Measurements from ENCODE around the gene PVRIG. TPM values are rescaled to one million over a fixed set of nuclear protein-coding genes. Genes with fewer than 3 reads are reported as not detected.
"Not testable (repeated sequence)": the region's sequence is repeated elsewhere in the genome, so short reads cannot be mapped to it uniquely, and the experiment has no call there.

Gene PVRIG
- total RNA-seq, 2 donors from 2014 or later, result 1.1 TPM; not detected in 1

DNA sequence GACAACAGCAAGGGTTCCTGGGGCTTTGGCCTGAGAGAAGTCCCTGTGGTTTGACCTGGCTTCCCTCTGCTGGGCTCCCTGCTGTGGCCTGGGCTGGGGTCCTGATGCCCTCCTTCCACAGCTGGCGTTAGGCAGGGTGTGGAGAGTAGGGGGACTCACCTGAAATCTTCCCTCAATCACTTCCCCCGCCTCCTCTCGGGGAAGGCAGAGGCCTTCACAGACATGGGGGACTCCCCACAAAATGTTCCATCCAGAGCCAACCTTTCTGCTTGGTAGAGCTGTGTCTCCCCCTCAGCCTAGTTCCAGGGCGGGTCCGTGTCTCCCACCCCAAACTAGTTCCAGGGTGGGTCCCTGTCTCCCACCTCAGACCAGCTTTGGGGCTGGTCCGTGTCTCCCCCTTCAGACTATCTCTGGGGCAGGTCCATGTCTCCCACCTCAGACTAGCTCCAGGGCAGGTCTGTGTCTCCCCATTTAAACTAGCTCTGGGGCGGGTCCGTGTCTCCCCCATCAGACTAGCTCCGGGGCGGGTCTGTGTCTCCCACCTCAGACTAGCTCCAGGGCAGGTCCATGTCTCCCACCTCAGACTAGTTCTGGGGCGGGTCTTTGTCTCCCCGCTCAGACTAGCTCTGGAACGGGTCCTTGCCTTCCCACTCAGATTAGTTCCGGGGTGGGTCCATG, 2.2 kb downstream of the PVRIG start:
- ATAC-seq (no peak), DNase-seq (no peak)
- intact Hi-C loops (cut with DNase I, micrococcal nuclease), result no loop called here

GRCh38 chr7:100222445-100223132, 2.8 kb downstream of the PVRIG start:
- no peak for DNase-seq
- ATAC-seq, result no peak
- intact Hi-C loops (cut with DNase I, micrococcal nuclease), result no loop called here

GRCh38 chr7:100223376-100223927, 3.7 kb downstream of the PVRIG start:
- intact Hi-C loops (cut with DNase I, micrococcal nuclease); ATAC-seq: not testable (repeated sequence)

GRCh38 chr7:100224891-100225290, 5.1 kb downstream of the PVRIG start:
- intact Hi-C loops (cut with DNase I, micrococcal nuclease); DNase-seq: not testable (repeated sequence)

More at GRCh38 chr7:100223376-100223927, 3.7 kb downstream of the PVRIG start:
- DNase-seq, result not testable (repeated sequence)

GRCh38 chr7:100234660-100235317, 15.0 kb downstream of the PVRIG start:
- ATAC-seq; intact Hi-C loops (cut with DNase I, micrococcal nuclease): not testable (repeated sequence)

More at GRCh38 chr7:100224891-100225290, 5.1 kb downstream of the PVRIG start:
- not testable (repeated sequence) for ATAC-seq

GRCh38 chr7:100239975-100240374, 20.2 kb downstream of the PVRIG start:
- intact Hi-C loops (cut with DNase I, micrococcal nuclease); DNase-seq; ATAC-seq: not testable (repeated sequence)

More at GRCh38 chr7:100234660-100235317, 15.0 kb downstream of the PVRIG start:
- DNase-seq, result not testable (repeated sequence)

DNA sequence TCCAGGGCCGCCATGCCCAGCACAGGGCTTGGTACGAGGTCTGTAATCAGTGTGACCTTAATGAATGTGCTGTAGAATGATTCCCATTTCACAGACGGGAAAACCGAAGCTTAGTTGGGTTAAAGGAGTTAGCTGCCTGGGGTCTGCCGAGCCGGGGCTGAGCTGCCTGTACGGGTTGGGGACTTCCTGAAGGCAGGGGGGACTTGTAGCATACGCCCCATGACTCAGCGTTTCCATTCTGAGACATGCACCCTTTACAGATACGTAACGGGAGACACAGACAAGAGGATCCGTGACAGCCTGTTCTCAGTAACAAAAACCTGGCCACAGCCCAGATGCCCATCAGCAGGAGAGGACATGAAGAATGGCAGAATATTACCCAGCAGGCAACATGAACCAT, 23.6 kb downstream of the PVRIG start:
- ATAC-seq; intact Hi-C loops (cut with DNase I, micrococcal nuclease); DNase-seq: not testable (repeated sequence)

- intact Hi-C loops (cut with DNase I, micrococcal nuclease); ATAC-seq: not testable (repeated sequence)
These were observed 25.3 kb downstream of the PVRIG start for GRCh38 chr7:100244988-100245605.

DNA sequence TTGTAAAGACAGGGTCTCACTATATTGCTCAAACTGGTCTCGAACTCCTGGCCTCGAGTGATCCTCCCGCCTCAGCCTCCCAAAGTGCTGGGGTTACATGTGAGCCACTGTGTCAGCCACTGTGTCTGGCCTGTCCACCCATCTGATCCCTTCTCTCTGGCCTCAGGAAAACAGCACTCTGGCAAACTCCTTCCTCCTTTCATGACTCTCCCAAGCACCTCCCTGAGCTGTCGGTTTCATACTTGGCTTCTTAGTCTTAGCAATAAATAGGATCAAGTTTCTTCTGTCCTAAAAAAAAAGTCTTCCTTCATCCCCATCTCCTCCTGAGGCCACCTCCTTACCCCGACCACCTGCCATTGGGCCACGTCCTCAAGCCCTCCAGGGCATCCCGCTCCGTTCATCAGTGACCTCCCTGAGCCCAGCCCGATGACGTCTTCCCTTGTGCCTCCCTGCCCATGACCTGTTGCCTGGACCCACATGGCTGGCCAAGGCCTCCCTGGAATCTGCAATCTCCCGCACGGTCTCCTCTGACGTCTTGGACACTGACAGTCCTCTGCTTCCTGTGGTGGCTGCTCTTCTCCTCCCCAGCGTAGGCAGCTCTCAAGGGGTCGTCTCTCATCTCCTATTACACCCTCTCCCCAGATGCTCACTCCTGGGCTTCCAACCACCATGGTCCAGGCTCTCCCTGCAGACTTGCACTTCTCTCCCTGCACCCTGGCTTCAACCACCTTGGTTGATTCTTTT, 26.5 kb downstream of the PVRIG start:
- ATAC-seq; DNase-seq; intact Hi-C loops (cut with DNase I, micrococcal nuclease): not testable (repeated sequence)

More at GRCh38 chr7:100244988-100245605, 25.3 kb downstream of the PVRIG start:
- not testable (repeated sequence) for DNase-seq

DNA sequence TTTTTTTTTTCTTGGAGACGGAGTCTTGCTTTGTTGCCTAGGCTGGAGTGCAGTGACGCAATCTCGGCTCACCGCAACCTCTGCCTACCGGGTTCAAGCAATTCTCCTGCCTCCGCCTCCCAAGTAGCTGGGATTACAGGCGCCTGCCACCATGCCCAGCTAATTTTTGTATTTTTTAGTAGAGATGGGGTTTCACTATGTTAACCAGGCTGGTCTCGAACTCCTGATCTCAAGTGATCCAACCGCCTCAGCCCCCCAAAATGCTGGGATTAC, 27.1 kb downstream of the PVRIG start:
- intact Hi-C loops (cut with DNase I, micrococcal nuclease); DNase-seq; ATAC-seq: not testable (repeated sequence)

DNA sequence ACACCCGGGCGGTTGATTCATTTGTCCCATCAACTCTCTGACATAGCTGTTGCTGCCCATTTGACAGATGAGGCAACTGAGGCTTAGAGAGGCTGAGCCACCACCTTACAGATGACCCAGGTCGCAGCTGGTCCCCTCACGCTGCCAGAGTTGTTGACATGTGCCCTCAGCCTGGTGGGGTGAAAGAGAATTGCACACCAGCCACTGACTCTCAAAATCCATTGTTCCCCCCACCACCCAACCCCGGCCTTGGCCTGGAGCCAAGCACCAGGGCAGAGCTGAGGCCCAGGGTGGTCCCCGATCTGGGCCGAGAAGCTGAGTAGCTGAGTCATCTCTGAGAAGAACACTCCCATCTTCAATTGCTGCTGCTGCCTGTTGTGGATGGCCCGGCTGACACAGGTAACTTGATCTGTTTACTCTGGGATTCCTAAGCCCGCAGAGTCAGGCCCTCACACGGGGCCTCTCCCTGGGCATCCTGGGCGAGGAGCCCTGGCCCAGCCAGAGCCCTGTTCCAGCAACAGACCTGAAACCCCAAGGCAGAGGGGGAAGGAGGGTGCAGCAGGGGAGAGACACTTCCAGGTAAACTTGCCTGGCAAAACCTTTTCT, 27.5 kb downstream of the PVRIG start:
- intact Hi-C loops (cut with DNase I, micrococcal nuclease), result no loop called here
- no peak for DNase-seq
- peak; percentile 73 for ATAC-seq

DNA sequence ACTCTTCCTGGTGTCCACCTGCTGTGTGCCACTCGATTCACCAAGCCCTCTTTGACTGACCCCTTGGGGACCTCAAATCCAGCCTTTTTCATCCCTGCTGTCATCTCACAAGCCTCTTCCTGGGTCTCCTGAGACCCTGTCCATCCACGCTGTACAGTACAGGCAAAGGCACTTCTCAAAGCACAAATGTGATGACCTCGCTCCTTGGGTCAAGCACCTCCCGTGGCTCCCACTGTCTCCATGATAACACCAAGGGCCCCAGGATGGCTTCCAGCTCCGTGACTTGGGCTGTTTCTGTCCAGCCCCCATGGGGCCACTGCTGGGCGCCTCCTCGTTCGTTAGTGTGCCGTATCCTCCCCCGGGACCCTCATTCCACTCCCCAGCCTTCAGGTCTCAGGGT, 28.7 kb downstream of the PVRIG start:
- intact Hi-C loops (cut with DNase I, micrococcal nuclease), result no loop called here
- no peak for ATAC-seq
- DNase-seq, result no peak

DNA sequence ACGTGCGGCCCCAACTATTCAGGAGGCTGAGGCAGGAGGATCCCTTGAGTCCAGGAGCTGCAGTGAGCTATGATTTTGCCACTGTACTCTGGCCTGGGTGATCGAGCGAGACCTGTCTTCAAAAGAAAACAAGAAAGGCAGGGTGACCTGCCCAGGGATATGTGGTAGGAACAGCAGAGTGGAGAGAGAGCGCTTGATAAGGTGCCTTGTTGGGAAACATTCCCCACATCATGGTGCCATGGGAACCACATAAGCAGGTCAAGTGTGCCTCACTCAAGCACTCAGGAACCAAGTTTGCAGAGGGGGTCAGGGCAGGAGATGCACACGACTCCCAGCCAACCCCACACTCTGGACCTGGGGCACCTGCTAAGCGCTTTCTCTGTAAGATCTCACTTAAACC, 37.3 kb downstream of the PVRIG start:
- DNase-seq (no peak), ATAC-seq (no peak)
- intact Hi-C loops (cut with DNase I, micrococcal nuclease), result no loop called here

DNA sequence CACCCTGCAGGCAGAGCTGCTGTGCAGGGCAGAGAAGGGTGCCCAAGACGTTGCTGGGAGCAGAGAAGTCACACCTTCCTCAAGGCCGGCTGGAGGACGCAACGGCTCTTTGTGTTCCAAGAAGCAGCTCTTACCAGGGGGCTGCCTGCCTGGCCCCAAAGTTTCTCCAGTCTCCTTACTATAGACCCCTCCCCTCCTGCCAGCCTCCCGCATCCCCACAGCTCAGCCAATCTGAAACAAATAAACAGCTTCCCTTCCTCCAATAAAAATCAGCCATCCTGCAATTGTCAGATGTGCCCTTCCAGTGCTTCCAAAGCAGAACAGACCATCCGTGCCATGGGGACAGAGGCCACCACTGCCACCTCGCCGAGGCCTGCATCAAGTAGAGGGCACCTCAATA, 40.2 kb downstream of the PVRIG start:
- DNase-seq; ATAC-seq; intact Hi-C loops (cut with DNase I, micrococcal nuclease): not testable (repeated sequence)

- intact Hi-C loops (cut with DNase I, micrococcal nuclease); ATAC-seq: not testable (repeated sequence)
These were observed 43.1 kb downstream of the PVRIG start for GRCh38 chr7:100262896-100263295.

GRCh38 chr7:100264223-100264622, 44.5 kb downstream of the PVRIG start:
- DNase-seq; ATAC-seq; intact Hi-C loops (cut with DNase I, micrococcal nuclease): not testable (repeated sequence)

More at GRCh38 chr7:100262896-100263295, 43.1 kb downstream of the PVRIG start:
- not testable (repeated sequence) for DNase-seq

DNA sequence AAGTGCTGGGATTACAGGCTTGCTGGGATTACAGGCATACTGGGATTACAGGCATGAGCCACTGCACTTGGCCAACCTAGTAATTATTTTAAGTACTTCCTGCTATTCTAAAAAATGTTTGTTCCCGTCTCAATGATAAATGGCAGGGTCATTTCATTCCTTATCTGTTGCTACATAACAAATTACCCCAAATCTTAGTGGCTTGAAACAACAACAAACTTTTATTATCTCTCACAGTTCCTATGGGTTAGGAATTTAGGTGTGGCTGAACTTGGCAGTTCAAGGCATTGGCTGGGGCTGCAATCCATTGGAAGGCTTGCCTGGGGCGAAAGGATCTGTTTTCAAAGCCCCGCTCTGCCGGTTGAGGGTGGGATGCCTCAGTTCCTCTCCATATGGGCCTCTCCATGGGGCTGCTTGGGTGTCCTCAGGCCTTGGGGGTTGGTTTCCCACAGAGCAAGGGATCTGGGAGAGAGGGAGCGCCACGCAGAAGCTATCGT, 45.0 kb downstream of the PVRIG start:
- DNase-seq; intact Hi-C loops (cut with DNase I, micrococcal nuclease): not testable (repeated sequence)
- ATAC-seq, result peak; percentile 83
